ENCODE data around the gene KRT79. TPM values are rescaled to one million over a fixed set of nuclear protein-coding genes. Genes with fewer than 3 reads are reported as not detected.

The KRT79 gene
- total and polyA plus RNA-seq, 11 donors: 0.24 TPM; not detected in 10

GRCh38 chr12:52847335-52848102, 13.4 kb upstream of the KRT79 start:
- intact Hi-C loops (cut with DNase I): no loop called here
- 80 to 82% (median 81%) methylated on average over 9 to 12 of the region's 12 CpGs for WGBS, 4 donors
- TF ChIP-seq CTCF (IDR thresholded peaks at IDR 0.05) (no peak), POLR2A (IDR thresholded peaks at IDR 0.05) (no peak)

GRCh38 chr12:52846356-52846970, 12.4 kb upstream of the KRT79 start:
- 74 to 82% (median 80%) methylated on average over 8 of the region's 8 CpGs for WGBS, 4 donors
- Histone ChIP-seq H3K4me3 (no peak overlapping the region), H3K27ac (no peak overlapping the region), H3K4me1 (no peaks in the 10 kb centered on the region), H3K9me3 (no peaks in the 10 kb centered on the region), H3K27me3 (peaks cover 0 to 9% (median 0%) of the 10 kb centered on the region in 9 donors), H3K36me3 (no peaks in the 10 kb centered on the region)
- intact Hi-C loops (cut with DNase I): no loop called here
- no peak for DNase-seq
- ATAC-seq: no peak
- TF ChIP-seq CTCF (IDR thresholded peaks at IDR 0.05): no peak
- no peak for TF ChIP-seq POLR2A (IDR thresholded peaks at IDR 0.05)

More at GRCh38 chr12:52847335-52848102, 13.4 kb upstream of the KRT79 start:
- Histone ChIP-seq H3K4me1 (no peaks in the 10 kb centered on the region), H3K36me3 (no peaks in the 10 kb centered on the region), H3K9me3 (no peaks in the 10 kb centered on the region), H3K27ac (no peak overlapping the region), H3K4me3 (no peak overlapping the region), H3K27me3 (peaks cover 0 to 9% (median 0%) of the 10 kb centered on the region in 9 donors)
- DNase-seq (no peak), ATAC-seq (no peak)

- H3K4me3 ChIP-seq: no peak overlapping the region
- 32 to 91% (median 71%) methylated on average over 1 of the region's 1 CpG for WGBS, 4 donors
- DNase-seq (no peak), ATAC-seq (no peak)
- no peaks in the 10 kb centered on the region for H3K9me3 ChIP-seq
- H3K27ac ChIP-seq: no peak overlapping the region
- TF ChIP-seq CTCF (IDR thresholded peaks at IDR 0.05): no peak
- no peak for TF ChIP-seq POLR2A (IDR thresholded peaks at IDR 0.05)
- H3K27me3 ChIP-seq: peaks cover 0 to 7% (median 0%) of the 10 kb centered on the region in 9 donors
- no peaks in the 10 kb centered on the region for H3K36me3 ChIP-seq
- intact Hi-C loops (cut with DNase I): no loop called here
- H3K4me1 ChIP-seq: no peaks in the 10 kb centered on the region
These were observed 11.8 kb upstream of the KRT79 start for GRCh38 chr12:52845946-52846345.

- intact Hi-C loops (cut with DNase I): no loop called here
- no peak for TF ChIP-seq POLR2A (IDR thresholded peaks at IDR 0.05)
- TF ChIP-seq CTCF (IDR thresholded peaks at IDR 0.05): no peak
- Histone ChIP-seq H3K27ac (no peak overlapping the region), H3K36me3 (no peaks in the 10 kb centered on the region), H3K4me3 (no peak overlapping the region), H3K4me1 (no peaks in the 10 kb centered on the region), H3K9me3 (no peaks in the 10 kb centered on the region), H3K27me3 (peaks cover 0 to 8% (median 0%) of the 10 kb centered on the region in 9 donors)
- ATAC-seq (no peak), DNase-seq (no peak)
- 80 to 95% (median 92%) methylated on average over 3 to 11 of the region's 11 CpGs for WGBS, 4 donors
These were observed 10.3 kb upstream of the KRT79 start for GRCh38 chr12:52844386-52844785.

Data from heart left ventricle (tissue), 16 donors.